Frontal cortex (tissue), 4 donors: ENCODE measurements around the gene TP53BP2. TPM values are rescaled to one million over a fixed set of nuclear protein-coding genes. Genes with fewer than 3 reads are reported as not detected.
A peak's percentile ranks its signal among the peaks of the same experiment; 100 is the strongest.
"Not testable (repeated sequence)": the region's sequence is repeated elsewhere in the genome, so short reads cannot be mapped to it uniquely, and the experiment has no call there.

Experiments used
- DNase-seq, 2 donors: peaks; one replicate each; pipeline ENCODE4 v3.0.0; 2012; ENCODE audit warnings: low spot score in 2 of 2
- FAIRE-seq: peaks from 2 replicates; lab custom pipeline; 2012; peaks lifted over from hg19 to GRCh38; lab: Jason Lieb, UNC
- total RNA-seq: library from RNA; depleted of rRNA; stranded (reverse); fragments of >200 nt; gene quantifications from one replicate; pipeline ENCODE4 v1.2.3, GENCODE V29; 2014
- donor health status: control.
- donor health status: control.
- donor health status: control.

The TP53BP2 gene
- total RNA-seq, 1 donor from 2014 or later, result 29.8 TPM

GRCh38 chr1:223859058-223859457, 13.3 kb upstream of the TP53BP2 start:
- FAIRE-seq (no peak), DNase-seq (no peak)

DNA sequence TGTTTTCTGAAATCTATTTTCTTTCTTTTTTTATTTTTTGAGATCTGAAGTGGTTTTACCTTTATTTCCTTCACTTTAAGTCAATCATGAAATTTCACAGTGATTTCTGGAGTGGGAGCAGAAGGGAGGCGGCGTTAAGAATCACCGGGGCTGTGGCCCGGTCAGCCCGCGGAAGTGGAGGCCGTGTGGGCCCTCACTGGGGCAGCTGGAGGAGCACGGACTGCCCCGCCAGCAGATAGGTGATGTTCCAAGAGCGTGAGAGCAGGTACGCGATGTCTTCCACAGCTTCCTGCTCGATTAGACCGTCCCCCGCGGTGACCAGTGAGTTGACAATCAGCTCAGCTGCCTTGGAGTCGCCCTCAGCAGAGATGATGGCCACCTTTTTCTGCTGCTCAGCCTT, 10.6 kb upstream of the TP53BP2 start:
- FAIRE-seq (no peak), DNase-seq (no peak)

GRCh38 chr1:223853748-223854147, 8.0 kb upstream of the TP53BP2 start:
- DNase-seq (no peak), FAIRE-seq (no peak)

- DNase-seq, result no peak
- FAIRE-seq, result no peak
Measured at GRCh38 chr1:223853275-223853674, 7.5 kb upstream of the TP53BP2 start.

- DNase-seq (no peak), FAIRE-seq (no peak)
Measured at GRCh38 chr1:223852337-223852736, 6.6 kb upstream of the TP53BP2 start.

GRCh38 chr1:223849352-223850254, 3.9 kb upstream of the TP53BP2 start:
- no peak for FAIRE-seq
- no peak for DNase-seq

DNA sequence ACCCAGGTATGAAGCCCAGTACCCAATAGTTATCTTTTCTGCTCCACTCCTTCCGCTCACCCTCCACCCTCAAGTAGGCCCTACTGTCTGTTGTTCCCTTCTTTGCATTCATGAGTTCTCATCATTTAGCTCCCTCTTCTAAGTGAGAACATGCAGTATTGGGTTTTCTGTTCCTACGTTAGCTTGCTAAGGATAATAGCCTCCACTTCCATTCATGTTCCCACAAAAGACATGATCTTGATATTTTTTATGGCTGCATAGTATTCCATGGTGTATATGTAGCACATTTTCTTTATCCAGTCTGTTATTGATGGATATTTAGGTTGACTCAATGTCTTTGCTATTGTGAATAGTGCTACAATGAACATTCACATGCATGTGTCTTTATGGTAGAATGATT, 2.8 kb upstream of the TP53BP2 start:
- no peak for FAIRE-seq
- DNase-seq, result no peak

- no peak for FAIRE-seq
Measured at GRCh38 chr1:223847781-223848345, 2.1 kb upstream of the TP53BP2 start.

GRCh38 chr1:223845037-223845809, 524 bp downstream of the TP53BP2 start:
- no peak for FAIRE-seq
- peak in 1 of 2 donors; percentile 17 for DNase-seq

More at GRCh38 chr1:223847781-223848345, 2.1 kb upstream of the TP53BP2 start:
- no peak for DNase-seq

DNA sequence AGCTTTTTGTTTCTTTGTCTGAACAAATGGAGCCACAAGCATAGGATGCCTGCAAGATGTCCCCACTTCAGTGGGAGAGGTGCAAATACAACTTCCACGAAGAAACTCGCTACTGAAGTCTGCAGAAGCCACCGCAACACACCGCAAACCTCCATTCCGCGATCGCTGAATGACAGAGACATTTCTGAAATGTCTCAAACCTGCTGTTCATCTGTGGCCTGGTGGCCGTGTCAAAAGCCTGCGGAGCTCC, 1.0 kb downstream of the TP53BP2 start:
- FAIRE-seq, result no peak
- no peak for DNase-seq

DNA sequence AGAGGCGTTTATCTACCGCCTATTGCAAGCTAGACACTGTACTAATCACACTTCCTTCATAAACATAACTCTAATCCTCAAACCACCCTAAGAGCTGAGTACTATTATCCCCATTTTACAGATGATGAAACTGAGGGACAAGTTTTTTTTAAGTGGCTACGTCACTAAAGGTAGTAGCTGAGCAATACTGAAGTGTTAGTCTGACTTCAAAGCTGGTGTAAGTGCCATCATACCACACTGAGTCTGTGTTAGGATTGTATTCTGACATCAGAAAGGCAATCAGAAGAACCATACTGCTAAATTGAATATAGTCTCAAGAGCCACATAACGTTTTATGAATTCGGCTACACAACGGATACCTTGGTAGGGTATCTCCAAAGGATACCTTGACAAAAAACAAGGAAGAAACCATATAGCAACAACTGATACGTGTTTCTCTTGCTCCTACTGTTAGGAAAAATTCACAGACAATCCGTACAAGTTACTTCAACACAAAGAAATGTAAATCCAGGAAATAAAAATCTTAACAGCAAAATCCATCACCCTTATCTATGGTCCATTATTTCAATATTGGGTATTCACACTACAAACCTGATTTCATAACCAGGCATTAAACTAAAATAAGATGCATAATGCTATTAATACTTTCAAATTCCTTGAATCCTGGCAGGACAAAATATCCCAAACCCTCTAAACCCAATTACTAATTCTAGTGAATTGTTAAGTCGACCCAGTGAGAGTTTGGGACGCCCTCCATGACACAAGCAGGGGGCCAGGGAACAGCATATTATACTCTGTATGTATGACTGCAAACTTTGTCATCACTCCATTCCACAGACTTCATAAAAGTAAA, 1.6 kb downstream of the TP53BP2 start:
- no peak for DNase-seq
- no peak for FAIRE-seq

DNA sequence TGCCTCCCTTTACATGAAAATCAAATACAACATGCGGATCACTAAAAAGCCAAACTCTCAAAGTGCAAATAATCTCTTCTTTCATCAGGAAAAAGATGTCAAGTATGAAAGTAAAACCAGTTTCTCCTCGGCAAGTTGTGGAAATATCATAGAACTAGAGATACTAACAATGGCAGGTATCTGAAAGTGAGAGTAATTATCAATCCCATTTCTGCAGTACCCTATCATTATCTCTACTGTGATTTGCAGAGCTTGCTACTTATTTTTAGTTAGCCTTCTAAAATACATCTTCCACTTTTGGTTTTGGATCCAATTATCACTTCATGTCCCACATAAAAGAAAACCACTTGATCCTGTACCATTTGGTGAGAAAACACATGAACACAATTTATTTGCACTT, 3.0 kb downstream of the TP53BP2 start:
- no peak for DNase-seq
- FAIRE-seq, result no peak

DNA sequence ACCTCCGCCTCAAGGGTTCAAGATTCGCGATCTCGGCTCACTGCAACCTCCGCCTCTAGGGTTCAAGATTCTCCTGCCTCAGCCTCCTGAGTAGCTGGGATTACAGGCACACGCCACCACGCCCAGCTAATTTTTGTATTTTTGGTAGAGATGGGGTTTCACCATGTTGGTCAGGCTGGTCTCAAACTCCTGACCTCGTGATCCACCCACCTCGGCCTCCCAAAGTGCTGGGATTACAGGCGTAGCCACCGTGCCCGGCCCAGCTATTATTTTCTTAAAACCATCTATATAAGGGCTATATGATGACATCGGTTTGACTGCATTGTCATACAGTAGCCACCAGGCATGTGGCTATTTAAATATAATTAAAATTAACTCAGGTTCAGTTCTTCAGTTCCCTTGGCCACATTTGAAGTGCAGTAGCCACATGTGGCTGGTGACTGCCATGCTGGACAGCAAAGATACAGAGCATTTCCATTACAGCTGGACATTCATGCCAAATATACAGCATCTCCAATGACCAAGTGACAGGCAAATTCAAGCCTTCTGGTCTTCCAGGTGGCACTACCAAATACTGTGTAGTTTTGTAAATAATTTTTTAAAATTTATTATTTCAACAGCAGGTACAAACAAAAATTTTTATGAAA, 3.6 kb downstream of the TP53BP2 start:
- DNase-seq, FAIRE-seq: not testable (repeated sequence)

DNA sequence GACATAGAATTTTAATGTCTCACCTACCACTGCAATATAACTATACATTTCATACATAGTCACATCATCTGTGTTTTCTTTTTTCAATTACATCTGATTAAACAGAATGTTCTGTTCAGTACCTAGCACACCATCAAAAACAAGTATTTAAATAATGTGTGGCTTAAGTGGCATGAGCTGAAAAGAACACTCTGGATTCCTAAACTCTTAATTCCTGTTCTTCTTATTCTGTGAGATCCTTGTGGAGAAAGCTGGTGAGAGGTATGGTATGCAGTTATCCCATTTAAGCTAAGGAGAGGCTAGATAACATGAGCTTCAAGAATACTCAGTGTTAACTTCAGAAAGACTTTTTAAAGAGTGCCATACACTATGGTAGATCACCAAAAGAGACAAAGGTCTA, 5.5 kb downstream of the TP53BP2 start:
- no peak for FAIRE-seq

GRCh38 chr1:223838125-223838854, 7.5 kb downstream of the TP53BP2 start:
- FAIRE-seq, result no peak
- DNase-seq, result no peak

More for the DNA sequence above, 5.5 kb downstream of the TP53BP2 start:
- no peak for DNase-seq

DNA sequence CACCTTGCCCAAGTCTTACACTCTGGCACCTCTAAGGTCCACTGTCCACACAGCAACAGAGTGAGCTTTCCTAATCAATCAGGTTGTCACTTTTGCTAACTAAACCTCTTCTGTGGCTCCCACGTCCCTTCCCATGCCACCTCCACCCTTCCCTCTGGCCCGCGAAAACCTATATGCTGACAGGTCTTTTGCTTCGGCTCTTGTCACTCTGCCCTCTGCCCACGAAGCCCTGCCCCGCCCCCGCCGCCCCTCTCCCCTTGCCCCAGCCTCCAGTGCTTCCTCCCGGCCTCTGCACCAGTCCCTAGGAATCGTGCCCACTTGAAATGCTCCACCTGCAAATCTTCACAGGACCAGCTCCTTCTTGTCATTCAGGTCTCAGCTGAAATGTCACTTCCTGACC, 8.1 kb downstream of the TP53BP2 start:
- FAIRE-seq, result no peak
- DNase-seq, result no peak

- FAIRE-seq, result no peak
- no peak for DNase-seq
Measured at GRCh38 chr1:223837206-223837605, 8.5 kb downstream of the TP53BP2 start.

DNA sequence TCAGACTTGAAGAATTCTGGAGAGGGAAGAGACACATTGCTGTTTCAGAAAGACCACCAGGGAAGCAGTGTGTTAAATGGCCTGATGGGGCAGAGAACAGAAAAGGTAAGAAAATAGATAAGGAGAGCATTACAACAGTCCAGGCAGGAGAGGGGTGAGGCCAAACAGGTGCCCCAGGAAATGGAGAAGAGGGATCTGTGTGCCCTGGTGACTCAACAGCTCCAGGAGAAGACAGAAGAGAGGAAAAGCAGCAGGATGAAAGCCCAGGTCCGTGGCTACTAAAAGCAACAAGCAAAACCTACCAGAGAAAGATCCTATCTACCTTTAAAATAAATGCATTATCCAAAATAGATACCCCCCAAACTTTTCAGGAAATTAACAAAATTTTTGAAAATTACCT, 9.2 kb downstream of the TP53BP2 start:
- FAIRE-seq (no peak), DNase-seq (no peak)

DNA sequence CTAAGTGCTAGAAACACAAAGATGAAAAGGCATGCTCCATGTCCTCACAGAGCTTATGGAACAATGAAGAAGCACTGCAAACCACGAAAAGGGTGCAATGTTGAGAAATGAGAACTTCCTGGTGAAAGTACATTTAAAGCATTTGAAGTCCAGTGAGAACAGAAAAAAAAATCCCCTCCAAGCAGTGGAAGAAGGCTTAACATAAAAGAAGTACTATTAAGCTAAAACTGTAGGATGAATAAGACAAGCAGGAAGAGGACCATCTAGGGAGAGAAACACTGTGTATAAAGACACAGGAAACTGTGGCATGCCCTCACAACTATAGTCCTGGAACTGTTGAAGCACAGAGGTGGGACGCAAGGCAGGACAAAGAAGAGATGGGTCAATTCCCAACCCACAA, 10.0 kb downstream of the TP53BP2 start:
- no peak for FAIRE-seq

More for the DNA sequence above, 10.0 kb downstream of the TP53BP2 start:
- no peak for DNase-seq
